ELR (cell line): Measurements from ENCODE around the gene KLHDC10.
A peak's percentile ranks its signal among the peaks of the same experiment; 100 is the strongest.
"Not testable (repeated sequence)": the region's sequence is repeated elsewhere in the genome, so short reads cannot be mapped to it uniquely, and the experiment has no call there.

Source experiments
- DNase-seq: peaks from one replicate; pipeline ENCODE4 v3.0.0-alpha.2; 2015; ENCODE audit warnings: low read depth

Gene KLHDC10, protein sequence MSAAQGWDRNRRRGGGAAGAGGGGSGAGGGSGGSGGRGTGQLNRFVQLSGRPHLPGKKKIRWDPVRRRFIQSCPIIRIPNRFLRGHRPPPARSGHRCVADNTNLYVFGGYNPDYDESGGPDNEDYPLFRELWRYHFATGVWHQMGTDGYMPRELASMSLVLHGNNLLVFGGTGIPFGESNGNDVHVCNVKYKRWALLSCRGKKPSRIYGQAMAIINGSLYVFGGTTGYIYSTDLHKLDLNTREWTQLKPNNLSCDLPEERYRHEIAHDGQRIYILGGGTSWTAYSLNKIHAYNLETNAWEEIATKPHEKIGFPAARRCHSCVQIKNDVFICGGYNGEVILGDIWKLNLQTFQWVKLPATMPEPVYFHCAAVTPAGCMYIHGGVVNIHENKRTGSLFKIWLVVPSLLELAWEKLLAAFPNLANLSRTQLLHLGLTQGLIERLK

GRCh38 chr7:130069978-130070860 lies at the start of gene KLHDC10:
Gene KLHDC10, plus strand, starts transcription at chr7:130070534. Its CDS starts 110 bp downstream, at chr7:130070644.
- peak; percentile 98 for DNase-seq

- DNase-seq: no peak
These were observed 49.1 kb upstream of the KLHDC10 start for GRCh38 chr7:130021105-130021834.

DNA sequence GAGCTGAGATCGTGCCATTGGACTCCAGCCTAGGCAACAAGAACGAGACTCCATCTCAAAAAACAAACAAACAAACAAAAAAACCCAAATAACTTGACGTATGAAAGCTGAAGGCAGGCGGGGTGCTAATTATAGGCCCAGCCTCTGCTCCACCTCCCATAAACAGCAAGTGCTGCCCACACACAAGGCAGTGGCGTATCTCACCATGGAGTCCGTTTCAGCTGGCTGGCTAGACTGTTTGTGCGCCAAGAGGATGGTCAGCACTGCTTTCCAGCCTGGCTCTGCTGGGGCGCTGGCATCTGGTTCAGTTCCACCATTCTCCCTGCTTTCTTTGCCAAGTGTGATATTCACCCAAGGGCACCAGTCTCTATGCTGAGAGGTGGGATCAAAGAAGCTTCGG lies 48.2 kb upstream of the KLHDC10 start:
- no peak for DNase-seq

DNA sequence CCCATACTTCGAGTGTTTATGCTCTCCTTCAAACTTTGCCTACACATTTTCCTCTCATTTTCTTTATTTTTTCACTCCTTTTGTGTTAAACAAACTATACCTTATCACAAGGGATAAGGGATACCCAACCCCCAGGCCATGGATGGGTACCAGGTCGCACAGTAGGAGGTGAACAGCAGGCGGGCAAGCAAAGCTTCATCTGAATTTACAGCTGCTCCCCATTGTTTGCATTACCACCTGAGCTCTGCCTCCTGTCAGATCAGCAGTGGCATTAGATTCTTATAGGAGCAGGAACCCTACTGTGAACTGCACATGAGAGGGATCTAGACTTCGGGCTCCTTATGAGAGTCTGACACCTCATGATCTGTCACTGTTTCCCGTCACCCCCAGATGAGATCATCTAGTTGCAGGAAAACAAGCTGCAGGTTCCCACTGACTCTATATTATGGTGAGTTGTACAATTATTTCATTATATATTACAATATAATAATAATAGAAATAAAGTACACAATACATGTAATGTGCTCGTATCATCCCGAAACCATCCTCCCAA lies 47.6 kb upstream of the KLHDC10 start:
- peak; percentile 52 for DNase-seq

DNA sequence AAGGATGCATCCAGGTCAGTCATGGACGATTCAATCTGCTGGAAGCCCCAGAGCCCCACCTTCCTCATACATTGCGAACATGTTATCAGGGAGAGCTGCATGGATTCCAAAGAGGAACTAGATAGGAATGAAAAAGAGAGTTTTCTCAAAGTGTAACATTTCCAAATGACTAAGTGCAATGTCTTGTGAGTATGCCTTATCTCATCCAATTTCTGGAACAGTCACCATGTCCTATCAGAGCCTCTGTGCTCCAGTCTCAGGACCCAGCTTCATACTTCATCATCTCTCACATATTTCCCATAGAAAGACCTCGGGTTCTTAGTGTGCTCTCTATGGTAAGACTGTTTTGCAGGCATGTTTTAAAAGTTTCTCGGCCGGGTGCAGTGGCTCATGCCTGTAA lies 45.9 kb upstream of the KLHDC10 start:
- DNase-seq: peak; percentile 36

- DNase-seq: no peak
These were observed 37.6 kb upstream of the KLHDC10 start for GRCh38 chr7:130032698-130033097.

DNA sequence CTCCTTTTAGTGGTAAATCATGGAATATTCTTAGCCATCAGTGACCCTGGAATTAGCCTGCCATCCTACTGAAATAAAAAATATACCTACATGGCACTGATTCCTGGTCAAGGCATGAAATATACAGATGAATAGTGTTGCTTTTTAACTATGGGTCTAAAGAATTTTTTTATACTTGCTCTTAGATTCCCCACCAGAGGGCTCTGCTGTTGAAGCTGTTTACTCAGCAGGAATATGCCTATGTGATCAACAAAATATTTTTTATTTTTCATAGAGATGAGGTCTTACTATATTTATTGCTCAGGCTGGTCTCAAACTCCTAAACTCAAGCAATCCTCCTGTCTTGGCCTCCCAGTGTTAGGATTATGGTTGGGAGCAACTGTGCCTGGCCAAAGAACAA lies 32.6 kb upstream of the KLHDC10 start:
- peak; percentile 43 for DNase-seq

DNA sequence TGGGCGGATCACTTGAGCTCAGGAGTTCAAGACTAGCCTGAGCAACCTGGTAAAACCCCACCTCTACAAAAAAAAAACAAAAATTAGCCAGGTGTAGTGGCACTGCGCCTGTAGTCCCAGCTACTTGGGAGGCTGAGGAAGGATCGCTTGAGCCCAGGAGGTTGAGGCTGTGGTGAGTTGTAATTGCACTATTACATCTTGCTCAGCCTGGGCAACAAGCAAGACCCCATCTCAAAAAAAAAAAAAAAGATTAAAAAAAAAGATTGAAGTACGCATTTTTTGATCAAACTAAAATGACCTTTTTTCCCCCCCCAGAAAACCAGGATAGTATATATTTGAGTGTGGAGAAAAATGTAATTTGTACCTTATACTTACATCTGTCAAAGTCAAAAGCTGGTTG lies 29.8 kb upstream of the KLHDC10 start:
- DNase-seq: no peak

DNA sequence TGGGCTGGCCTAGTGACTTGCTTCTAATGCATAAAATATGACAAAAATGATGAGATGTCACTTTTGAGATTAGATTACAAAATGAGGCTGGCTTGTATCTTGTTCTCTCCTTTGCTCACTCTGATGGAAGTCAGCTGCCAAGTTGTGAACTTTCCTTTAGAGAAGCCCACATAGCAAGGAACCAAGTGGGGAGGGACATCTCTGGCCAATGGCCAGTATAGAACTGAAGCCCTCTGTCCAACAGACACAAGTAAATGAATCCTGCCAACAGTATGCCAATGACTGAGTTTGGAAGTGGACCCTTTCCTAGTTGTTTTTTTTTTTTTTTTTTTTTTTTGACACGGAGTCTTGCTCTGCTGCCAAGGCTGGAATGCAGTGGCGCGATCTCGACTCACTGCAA lies 22.5 kb upstream of the KLHDC10 start:
- no peak for DNase-seq

DNA sequence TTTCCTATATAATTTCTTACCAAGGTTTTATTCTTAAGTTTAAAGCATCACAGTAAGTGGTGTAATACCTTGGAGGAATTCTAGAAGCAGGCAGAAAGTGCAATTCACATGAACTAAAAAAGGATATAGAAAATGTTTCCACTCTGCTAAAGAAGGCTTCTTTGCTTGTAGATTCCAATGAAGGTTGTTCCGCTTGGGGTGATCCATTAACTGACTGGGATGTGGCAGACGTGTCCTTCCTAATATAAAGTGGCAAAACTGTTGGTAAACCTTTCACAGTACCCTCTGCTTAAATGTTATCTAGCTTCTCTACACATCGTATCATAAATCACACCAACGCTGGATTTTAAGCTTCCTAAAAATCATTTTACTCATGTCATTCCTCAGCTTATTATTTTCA lies 21.4 kb upstream of the KLHDC10 start:
- no peak for DNase-seq

GRCh38 chr7:130052250-130052649 lies 18.1 kb upstream of the KLHDC10 start:
- DNase-seq: not testable (repeated sequence)

- not testable (repeated sequence) for DNase-seq
These were observed 15.1 kb upstream of the KLHDC10 start for GRCh38 chr7:130055198-130055597.

DNA sequence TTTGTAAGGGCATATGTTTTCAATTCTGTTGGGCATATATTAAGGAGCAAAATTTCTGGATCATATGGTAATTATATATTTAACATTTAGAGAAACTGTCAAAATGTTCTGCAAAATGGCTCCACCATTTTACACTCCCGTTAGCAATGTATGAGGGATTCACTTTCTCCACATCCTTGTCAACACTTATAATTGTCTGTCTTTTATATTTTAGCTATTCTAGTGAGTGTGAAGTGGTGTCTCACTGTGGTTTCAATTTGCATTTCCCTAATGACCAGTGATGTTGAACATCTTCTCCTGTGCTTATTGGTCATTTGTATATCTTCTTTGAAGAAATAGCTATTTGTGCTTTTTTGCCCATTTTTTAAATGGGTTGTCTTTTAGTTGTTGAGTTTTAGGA lies 8.1 kb upstream of the KLHDC10 start:
- no peak for DNase-seq

- peak; percentile 72 for DNase-seq
These were observed 7.3 kb upstream of the KLHDC10 start for GRCh38 chr7:130063036-130063435.

DNA sequence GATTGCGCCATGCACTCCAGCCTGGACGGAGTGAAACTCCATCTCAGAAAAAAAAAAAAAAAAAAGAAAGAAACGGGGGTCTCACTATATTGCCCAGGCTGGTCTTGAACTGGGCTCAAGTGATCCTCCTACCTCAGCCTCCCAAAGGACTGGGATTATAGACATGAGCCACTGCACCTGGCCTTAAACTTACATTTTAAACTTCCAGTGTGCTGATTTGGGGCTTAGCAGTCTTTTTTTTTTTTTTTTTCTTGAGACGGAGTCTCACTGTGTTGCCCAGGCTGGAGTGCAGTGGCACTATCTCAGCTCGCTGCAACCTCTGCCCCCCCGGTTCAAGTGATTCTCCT lies 5.8 kb upstream of the KLHDC10 start:
- not testable (repeated sequence) for DNase-seq

GRCh38 chr7:130065500-130066152 lies 4.7 kb upstream of the KLHDC10 start:
- DNase-seq: no peak

DNA sequence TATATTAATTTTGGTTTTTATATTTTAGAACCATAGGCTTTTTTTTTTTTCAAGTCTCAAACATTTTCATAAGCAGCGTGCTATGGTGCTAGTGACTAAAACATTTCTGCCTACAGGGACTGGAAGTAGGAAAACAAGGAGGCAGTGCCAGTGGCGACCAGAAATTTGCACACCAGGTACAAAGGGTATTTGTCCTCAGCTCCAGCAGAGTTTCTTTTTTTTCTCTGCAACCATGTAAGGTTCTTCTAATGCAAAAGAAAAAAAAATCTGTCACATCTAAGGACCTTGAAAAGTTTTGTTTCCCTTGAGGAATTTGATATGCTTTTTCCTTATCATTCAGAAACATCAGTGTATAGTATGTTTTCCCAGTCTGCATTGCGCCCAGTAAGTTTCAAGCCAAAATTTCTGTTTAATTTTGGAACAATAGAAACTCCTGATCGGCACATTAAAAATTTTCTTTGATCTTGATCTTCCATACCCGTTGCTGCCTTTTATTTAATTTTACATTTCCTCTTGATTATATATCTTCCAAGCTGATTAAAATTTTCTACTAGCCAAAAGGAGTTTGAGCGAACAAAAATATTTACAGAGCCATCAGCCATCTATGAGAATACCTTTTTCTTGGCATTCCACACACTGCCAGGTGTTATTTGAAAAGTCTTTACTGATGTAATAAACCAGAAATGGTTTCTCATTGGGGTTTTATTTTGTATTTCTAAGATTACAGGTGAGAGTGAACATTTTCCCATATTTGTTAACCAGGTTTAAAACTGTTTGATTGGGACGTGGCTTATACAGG lies 956 bp upstream of the KLHDC10 start:
- DNase-seq: no peak

GRCh38 chr7:130070861-130071622 lies 708 bp downstream of the KLHDC10 start:
- peak; percentile 29 for DNase-seq

- peak; percentile 87 for DNase-seq
These were observed 1.6 kb downstream of the KLHDC10 start for GRCh38 chr7:130071701-130072622.
